GM13976 (cell line): ENCODE results near the gene KRT5.
"Not testable (repeated sequence)": the region's sequence is repeated elsewhere in the genome, so short reads cannot be mapped to it uniquely, and the experiment has no call there.

Experiments
- DNase-seq: peaks from one replicate; pipeline ENCODE4 v3.0.0; 2012; ENCODE audit warnings: low spot score
- CTCF ChIP-seq: IDR thresholded peaks from 2 replicates; pipeline ENCODE4 v1.5.1; 2012; ENCODE audit warnings: borderline replicate concordance, mild to moderate bottlenecking; ENCODE audit not compliant: insufficient read depth; ENCODE audit errors: extremely low read depth, missing control alignments, control extremely low read depth
- in situ Hi-C: fragments of 300-500 bp; cut with MboI; formaldehyde crosslinking; loops from one replicate; pipeline ENCODE4 v1.12.0; 2022; ENCODE audit warnings: low sequenced_read_pairs, mixed read lengths, inconsistent platforms; ENCODE audit not compliant: unreplicated experiment

Gene KRT5

GRCh38 chr12:52496590-52497071 is 23.6 kb downstream of the KRT5 start:
- DNase-seq: no peak
- TF ChIP-seq CTCF: no peak
- in situ Hi-C loops: no loop called here

- no peak for TF ChIP-seq CTCF
- DNase-seq: no peak
- in situ Hi-C loops: no loop called here
These were observed 24.1 kb downstream of the KRT5 start for GRCh38 chr12:52496054-52496453.

GRCh38 chr12:52495389-52495788 is 24.8 kb downstream of the KRT5 start:
- in situ Hi-C loops: no loop called here
- no peak for TF ChIP-seq CTCF
- no peak for DNase-seq

- DNase-seq: no peak
- no peak for TF ChIP-seq CTCF
- in situ Hi-C loops: no loop called here
These were observed 25.7 kb downstream of the KRT5 start for GRCh38 chr12:52494518-52494917.

GRCh38 chr12:52494100-52494499 is 26.1 kb downstream of the KRT5 start:
- in situ Hi-C loops: no loop called here
- no peak for DNase-seq
- no peak for TF ChIP-seq CTCF

GRCh38 chr12:52493172-52493571 is 27.0 kb downstream of the KRT5 start, which contains the start of gene KRT6A:
Gene KRT6A (minus strand): TSS chr12:52493257. CDS start chr12:52493188, 69 bp downstream.
- DNase-seq: no peak
- TF ChIP-seq CTCF: no peak
- in situ Hi-C loops: no loop called here

- DNase-seq, in situ Hi-C loops: not testable (repeated sequence)
These were observed 27.8 kb downstream of the KRT5 start for GRCh38 chr12:52492405-52492804.

GRCh38 chr12:52491495-52491894 is 28.7 kb downstream of the KRT5 start:
- in situ Hi-C loops, DNase-seq: not testable (repeated sequence)
